Activated B cell treated with CpG ODN at 0.5 μM for 24 hours (primary cell): Measurements from ENCODE around the gene TTN. TPM values are rescaled to one million over a fixed set of nuclear protein-coding genes. Genes with fewer than 3 reads are reported as not detected.

Source experiments
- ATAC-seq: fragments of 200-7000 bp; cut with Tn5 transposase; one replicate; pipeline ENCODE4 v1.10.0; 2021; ENCODE audit warnings: low read depth, mild to moderate bottlenecking, moderate library complexity
- CTCF ChIA-PET: fragments of 350-600 bp; sonication (Branson Sonifier 250); formaldehyde crosslinking; loops from one replicate; lab custom pipeline; 2021; ENCODE audit warnings: antibody characterized with exemption; lab: Charles Lee
- POLR2A ChIA-PET: fragments of 350-600 bp; sonication (Branson Sonifier 250); formaldehyde crosslinking; loops from one replicate; lab custom pipeline; 2021; ENCODE audit warnings: antibody characterized with exemption; lab: Charles Lee
- DNase-seq: peaks from one replicate; pipeline ENCODE4 v3.0.0; 2022
- H3K27ac Mint-ChIP-seq: one replicate; pipeline ENCODE4 v1.8.0; 2020; ENCODE audit warnings: mixed read lengths
- H3K27me3 Mint-ChIP-seq: one replicate; pipeline ENCODE4 v1.8.0; 2021; ENCODE audit warnings: mixed read lengths
- H3K36me3 Mint-ChIP-seq: one replicate; pipeline ENCODE4 v1.8.0; 2021; ENCODE audit warnings: low read depth, mixed read lengths
- H3K4me1 Mint-ChIP-seq: one replicate; pipeline ENCODE4 v1.8.0; 2021; ENCODE audit warnings: mixed read lengths
- H3K4me3 Mint-ChIP-seq: one replicate; pipeline ENCODE4 v1.8.0; 2020; ENCODE audit warnings: mild to moderate bottlenecking, mixed read lengths
- H3K9me3 Mint-ChIP-seq: one replicate; pipeline ENCODE4 v1.8.0; 2020; ENCODE audit warnings: mixed read lengths
- intact Hi-C: fragments of 100-400 bp; cut with micrococcal nuclease; formaldehyde crosslinking; loops from one replicate; pipeline ENCODE4 v1.15.1; 2024
- total RNA-seq: library from RNA; stranded (reverse); gene quantifications from 2 replicates; pipeline ENCODE4 v1.2.3, GENCODE V29; 2022
- TF ChIP-seq, protein P1 (sequence below): fragments of 200-600 bp; IDR thresholded peaks from one replicate; pipeline ENCODE4 v1.8.0; 2022; ENCODE audit warnings: antibody characterized with exemption, mild to moderate bottlenecking

The TTN gene
- total RNA-seq, 1 donor from 2014 or later = 40.0 TPM

GRCh38 chr2:178827739-178828485, 20.7 kb upstream of the TTN start:
- ATAC-seq = no peak
- Mint-ChIP-seq H3K4me3 (no peak overlapping the region), H3K9me3 (no peaks in the 10 kb centered on the region), H3K27ac (no peak overlapping the region), H3K27me3 (no peaks in the 10 kb centered on the region), H3K36me3 (peaks cover 29% of the 10 kb centered on the region), H3K4me1 (peaks cover 9% of the 10 kb centered on the region)
- ChIA-PET CTCF (no interaction called here), POLR2A (no interaction called here)
- intact Hi-C loops = no loop called here
- TF ChIP-seq, protein P1, sequence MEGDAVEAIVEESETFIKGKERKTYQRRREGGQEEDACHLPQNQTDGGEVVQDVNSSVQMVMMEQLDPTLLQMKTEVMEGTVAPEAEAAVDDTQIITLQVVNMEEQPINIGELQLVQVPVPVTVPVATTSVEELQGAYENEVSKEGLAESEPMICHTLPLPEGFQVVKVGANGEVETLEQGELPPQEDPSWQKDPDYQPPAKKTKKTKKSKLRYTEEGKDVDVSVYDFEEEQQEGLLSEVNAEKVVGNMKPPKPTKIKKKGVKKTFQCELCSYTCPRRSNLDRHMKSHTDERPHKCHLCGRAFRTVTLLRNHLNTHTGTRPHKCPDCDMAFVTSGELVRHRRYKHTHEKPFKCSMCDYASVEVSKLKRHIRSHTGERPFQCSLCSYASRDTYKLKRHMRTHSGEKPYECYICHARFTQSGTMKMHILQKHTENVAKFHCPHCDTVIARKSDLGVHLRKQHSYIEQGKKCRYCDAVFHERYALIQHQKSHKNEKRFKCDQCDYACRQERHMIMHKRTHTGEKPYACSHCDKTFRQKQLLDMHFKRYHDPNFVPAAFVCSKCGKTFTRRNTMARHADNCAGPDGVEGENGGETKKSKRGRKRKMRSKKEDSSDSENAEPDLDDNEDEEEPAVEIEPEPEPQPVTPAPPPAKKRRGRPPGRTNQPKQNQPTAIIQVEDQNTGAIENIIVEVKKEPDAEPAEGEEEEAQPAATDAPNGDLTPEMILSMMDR = no peak
- DNase-seq = no peak

GRCh38 chr2:178827111-178827510, 19.9 kb upstream of the TTN start:
- Mint-ChIP-seq H3K36me3 (peaks cover 29% of the 10 kb centered on the region), H3K9me3 (no peaks in the 10 kb centered on the region), H3K27me3 (no peaks in the 10 kb centered on the region), H3K4me1 (peaks cover 9% of the 10 kb centered on the region), H3K4me3 (no peak overlapping the region), H3K27ac (no peak overlapping the region)
- TF ChIP-seq, protein P1 = no peak
- intact Hi-C loops = no loop called here
- ChIA-PET CTCF (no interaction called here), POLR2A (no interaction called here)
- DNase-seq (no peak), ATAC-seq (no peak)

GRCh38 chr2:178825183-178825582, 18.0 kb upstream of the TTN start:
- CTCF ChIA-PET = no interaction called here
- H3K9me3 Mint-ChIP-seq = no peaks in the 10 kb centered on the region
- intact Hi-C loops = no loop called here
- H3K36me3 Mint-ChIP-seq = peaks cover 23% of the 10 kb centered on the region
- no peak for DNase-seq
- POLR2A ChIA-PET = no interaction called here
- no peak for ATAC-seq
- TF ChIP-seq, protein P1 = no peak
- no peak overlapping the region for H3K4me3 Mint-ChIP-seq
- H3K27me3 Mint-ChIP-seq = no peaks in the 10 kb centered on the region
- no peak overlapping the region for H3K27ac Mint-ChIP-seq
- peaks cover 9% of the 10 kb centered on the region for H3K4me1 Mint-ChIP-seq

DNA sequence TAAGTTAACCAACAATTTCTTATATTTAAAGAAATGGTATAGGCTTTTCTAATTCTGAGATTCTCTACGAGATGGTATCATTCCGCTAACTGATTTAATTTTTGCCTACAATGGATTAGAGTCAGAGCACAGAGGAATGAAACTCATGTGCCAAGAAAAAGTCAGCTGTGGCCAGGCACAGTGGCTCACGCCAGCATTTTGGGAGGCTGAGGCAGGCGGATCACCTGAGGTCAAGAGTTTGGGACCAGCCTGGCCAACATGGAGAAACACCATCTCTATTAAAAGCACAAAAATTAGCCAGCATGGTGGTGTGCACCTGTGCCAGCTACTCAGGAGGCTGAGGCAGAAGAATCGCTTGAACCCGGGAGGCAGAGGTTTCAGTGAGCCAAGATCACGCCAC, 17.0 kb upstream of the TTN start:
- DNase-seq (no peak), ATAC-seq (no peak)
- ChIA-PET CTCF (no interaction called here), POLR2A (no interaction called here)
- H3K27ac Mint-ChIP-seq = no peak overlapping the region
- H3K9me3 Mint-ChIP-seq = no peaks in the 10 kb centered on the region
- peaks cover 19% of the 10 kb centered on the region for H3K36me3 Mint-ChIP-seq
- no peak overlapping the region for H3K4me3 Mint-ChIP-seq
- intact Hi-C loops = no loop called here
- TF ChIP-seq, protein P1 = no peak
- H3K4me1 Mint-ChIP-seq = peaks cover 6% of the 10 kb centered on the region
- no peaks in the 10 kb centered on the region for H3K27me3 Mint-ChIP-seq

DNA sequence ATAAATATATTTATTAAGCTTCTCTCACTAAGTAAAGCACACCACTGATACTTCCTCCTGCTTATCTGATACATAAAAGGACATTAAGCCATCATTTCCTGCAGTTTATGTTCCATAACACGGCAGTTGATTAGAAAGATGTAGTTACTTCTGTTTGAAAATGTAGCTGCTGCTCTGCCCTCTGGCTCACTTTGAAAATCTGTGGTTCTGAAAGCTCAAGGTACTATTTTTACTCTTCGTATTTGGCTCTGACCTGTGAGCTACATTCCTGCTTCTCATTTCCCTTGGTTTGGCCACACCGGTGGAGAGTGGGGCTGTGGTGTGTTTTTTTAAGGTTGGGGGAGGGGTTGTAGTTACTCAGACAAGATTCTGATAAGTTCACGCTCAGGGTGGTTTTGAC, 12.8 kb upstream of the TTN start:
- Mint-ChIP-seq H3K27me3 (no peaks in the 10 kb centered on the region), H3K36me3 (peaks cover 2% of the 10 kb centered on the region), H3K9me3 (no peaks in the 10 kb centered on the region), H3K4me3 (no peak overlapping the region), H3K4me1 (peaks cover 3% of the 10 kb centered on the region), H3K27ac (no peak overlapping the region)
- ChIA-PET POLR2A (no interaction called here), CTCF (no interaction called here)
- intact Hi-C loops = no loop called here
- TF ChIP-seq, protein P1 = no peak
- DNase-seq (no peak), ATAC-seq (no peak)
